ENCODE results near the gene KRR1.
"Not testable (repeated sequence)": the region's sequence is repeated elsewhere in the genome, so short reads cannot be mapped to it uniquely, and the experiment has no call there.

KRR1 gene

GRCh38 chr12:75522124-75522523 lies 10.7 kb upstream of the KRR1 start:
- not testable (repeated sequence) for DNase-seq

GRCh38 chr12:75521224-75521623 lies 9.8 kb upstream of the KRR1 start:
- not testable (repeated sequence) for DNase-seq

GRCh38 chr12:75509621-75510020 lies 1.8 kb downstream of the KRR1 start:
- no peak for DNase-seq

- no peak for DNase-seq
These were observed 3.2 kb downstream of the KRR1 start for GRCh38 chr12:75508159-75508558.

GRCh38 chr12:75507086-75507485 lies 4.3 kb downstream of the KRR1 start:
- DNase-seq: no peak

GRCh38 chr12:75505706-75506312 lies 5.6 kb downstream of the KRR1 start:
- DNase-seq: peak; percentile 15

- DNase-seq: no peak
These were observed 7.5 kb downstream of the KRR1 start for GRCh38 chr12:75503866-75504265.

- no peak for DNase-seq
These were observed 8.0 kb downstream of the KRR1 start for GRCh38 chr12:75503459-75503858.

- DNase-seq: no peak
These were observed 20.2 kb downstream of the KRR1 start for GRCh38 chr12:75491169-75491568.

- DNase-seq: no peak
These were observed 21.7 kb downstream of the KRR1 start for GRCh38 chr12:75489613-75490210.

- no peak for DNase-seq
These were observed 22.2 kb downstream of the KRR1 start for GRCh38 chr12:75489187-75489586.

GRCh38 chr12:75488553-75488952 lies 22.9 kb downstream of the KRR1 start:
- no peak for DNase-seq

- DNase-seq: no peak
These were observed 24.1 kb downstream of the KRR1 start for GRCh38 chr12:75487308-75487707.

GRCh38 chr12:75484450-75484849 lies 27.0 kb downstream of the KRR1 start:
- not testable (repeated sequence) for DNase-seq

GRCh38 chr12:75483431-75483830 lies 28.0 kb downstream of the KRR1 start:
- DNase-seq: no peak

GRCh38 chr12:75482646-75483045 lies 28.8 kb downstream of the KRR1 start:
- DNase-seq: no peak

GRCh38 chr12:75481774-75482173 lies 29.6 kb downstream of the KRR1 start:
- DNase-seq: no peak

GRCh38 chr12:75481013-75481705 lies 30.2 kb downstream of the KRR1 start:
- DNase-seq: no peak

- DNase-seq: no peak
These were observed 30.9 kb downstream of the KRR1 start, which contains the start of gene GLIPR1 for GRCh38 chr12:75480469-75480949. GLIPR1 (plus strand) TSS chr12:75480755; CDS start chr12:75480881, 126 bp downstream.

GRCh38 chr12:75479963-75480461 lies 31.4 kb downstream of the KRR1 start:
- DNase-seq: no peak

- no peak for DNase-seq
These were observed 33.2 kb downstream of the KRR1 start for GRCh38 chr12:75478116-75478794.

- DNase-seq: no peak
These were observed 34.3 kb downstream of the KRR1 start for GRCh38 chr12:75477137-75477536.

GRCh38 chr12:75476071-75476470 lies 35.3 kb downstream of the KRR1 start:
- DNase-seq: no peak

Data from NCI-H510A treated with DMSO at 0.1 percent for 48 hours (cell line).